BLaER1 (cell line): Measurements from ENCODE around the gene CREM.
"Not testable (repeated sequence)": the region's sequence is repeated elsewhere in the genome, so short reads cannot be mapped to it uniquely, and the experiment has no call there.

Source experiments
- H3K27ac ChIP-seq: shearing (Covaris generic); formaldehyde crosslinking; 2 replicates; pipeline ENCODE4 v1.8.1; 2022
- H3K27me3 ChIP-seq: shearing (Covaris generic); formaldehyde crosslinking; 2 replicates; pipeline ENCODE4 v1.8.1; 2022
- H3K36me3 ChIP-seq: shearing (Covaris generic); formaldehyde crosslinking; 2 replicates; pipeline ENCODE4 v1.8.1; 2022
- H3K4me1 ChIP-seq: shearing (Covaris generic); formaldehyde crosslinking; 2 replicates; pipeline ENCODE4 v1.8.1; 2022
- H3K4me2 ChIP-seq: shearing (Covaris generic); formaldehyde crosslinking; 2 replicates; pipeline ENCODE4 v1.8.1; 2022
- H3K4me3 ChIP-seq: shearing (Covaris generic); formaldehyde crosslinking; 2 replicates; pipeline ENCODE4 v1.8.1; 2022
- H3K9ac ChIP-seq: shearing (Covaris generic); formaldehyde crosslinking; 2 replicates; pipeline ENCODE4 v1.8.1; 2022
- H3K9me3 ChIP-seq: shearing (Covaris generic); formaldehyde crosslinking; 2 replicates; pipeline ENCODE4 v1.8.1; 2022
- H4K20me1 ChIP-seq: shearing (Covaris generic); formaldehyde crosslinking; 2 replicates; pipeline ENCODE4 v1.8.1; 2022
- Cebpa-rat ChIP-seq: shearing (Covaris generic); IDR thresholded peaks from 2 replicates; pipeline ENCODE4 v1.8.1; 2022

The CREM gene

GRCh38 chr10:35126530-35127288 lies at the start of gene CREM:
TSS of gene CREM (plus strand) at chr10:35126846. CDS start at chr10:35137836, 10,990 bp downstream.
- Histone ChIP-seq H3K4me2 (peak within 1 kb of the TSS; percentile 92), H3K9me3 (no peaks in the 10 kb centered on the region), H3K27ac (peak within 1 kb of the TSS; percentile 98), H3K27me3 (no peaks in the 10 kb centered on the region), H3K4me1 (peaks cover 18% of the 10 kb centered on the region), H4K20me1 (no peaks in the 10 kb centered on the region), H3K4me3 (peak within 1 kb of the TSS; percentile 93), H3K36me3 (no peaks in the 10 kb centered on the region), H3K9ac (peak within 1 kb of the TSS; percentile 96)
- no peak for TF ChIP-seq Cebpa-rat

GRCh38 chr10:35079265-35079664 lies 47.4 kb upstream of the CREM start:
- TF ChIP-seq Cebpa-rat: no peak
- Histone ChIP-seq H3K9ac (no peak overlapping the region), H3K27ac (no peak overlapping the region), H3K36me3 (peaks cover 49% of the 10 kb centered on the region), H3K9me3 (peaks cover 15% of the 10 kb centered on the region), H4K20me1 (peaks cover 64% of the 10 kb centered on the region), H3K4me3 (no peak overlapping the region), H3K4me2 (no peak overlapping the region), H3K4me1 (no peaks in the 10 kb centered on the region), H3K27me3 (no peaks in the 10 kb centered on the region)

- Histone ChIP-seq H3K27me3 (no peaks in the 10 kb centered on the region), H3K9ac (no peak overlapping the region), H4K20me1 (peaks cover 59% of the 10 kb centered on the region), H3K36me3 (peaks cover 46% of the 10 kb centered on the region), H3K4me3 (no peak overlapping the region), H3K4me1 (no peaks in the 10 kb centered on the region), H3K27ac (no peak overlapping the region), H3K4me2 (no peak overlapping the region), H3K9me3 (peaks cover 15% of the 10 kb centered on the region)
- TF ChIP-seq Cebpa-rat: no peak
These were observed 46.9 kb upstream of the CREM start for GRCh38 chr10:35079763-35080162.

- peaks cover 15% of the 10 kb centered on the region for H3K9me3 ChIP-seq
- H3K36me3 ChIP-seq: peaks cover 50% of the 10 kb centered on the region
- H3K4me3 ChIP-seq, H3K27ac ChIP-seq, H3K4me1 ChIP-seq, H3K9ac ChIP-seq, H3K4me2 ChIP-seq, H3K27me3 ChIP-seq: not testable (repeated sequence)
- peaks cover 54% of the 10 kb centered on the region for H4K20me1 ChIP-seq
These were observed 46.4 kb upstream of the CREM start for GRCh38 chr10:35080261-35080660.

GRCh38 chr10:35083242-35083641 lies 43.4 kb upstream of the CREM start:
- Histone ChIP-seq H3K4me2 (no peak overlapping the region), H3K27me3 (no peaks in the 10 kb centered on the region), H3K4me3 (no peak overlapping the region), H3K36me3 (peaks cover 60% of the 10 kb centered on the region), H3K9me3 (peaks cover 15% of the 10 kb centered on the region), H3K9ac (no peak overlapping the region), H4K20me1 (peaks cover 51% of the 10 kb centered on the region), H3K4me1 (peaks cover 7% of the 10 kb centered on the region; the same call in 1 of the 2 replicates), H3K27ac (no peak overlapping the region)
- TF ChIP-seq Cebpa-rat: no peak

GRCh38 chr10:35089611-35090161 lies 37.0 kb upstream of the CREM start:
- Histone ChIP-seq H4K20me1 (peaks cover 22% of the 10 kb centered on the region), H3K27ac (peak overlapping the region; percentile 95), H3K9ac (peak overlapping the region; percentile 93), H3K4me1 (peaks cover 26% of the 10 kb centered on the region), H3K4me3 (peak overlapping the region; percentile 89), H3K36me3 (peaks cover 26% of the 10 kb centered on the region), H3K27me3 (no peaks in the 10 kb centered on the region), H3K9me3 (peaks cover 19% of the 10 kb centered on the region), H3K4me2 (peak overlapping the region; percentile 77)
- TF ChIP-seq Cebpa-rat: no peak

GRCh38 chr10:35090162-35090954 lies 36.3 kb upstream of the CREM start, which contains the start of gene CUL2:
TSS of gene CUL2 (minus strand) at chr10:35090341. CDS start at chr10:35071317, 19,024 bp downstream.
- peaks cover 19% of the 10 kb centered on the region for H3K9me3 ChIP-seq
- peak within 1 kb of the TSS; percentile 95 for H3K27ac ChIP-seq
- peak; percentile 94 for TF ChIP-seq Cebpa-rat
- peak within 1 kb of the TSS; percentile 89 for H3K4me3 ChIP-seq
- peak within 1 kb of the TSS; percentile 93 for H3K9ac ChIP-seq
- peaks cover 26% of the 10 kb centered on the region for H3K4me1 ChIP-seq
- peaks cover 19% of the 10 kb centered on the region for H3K36me3 ChIP-seq
- no peaks in the 10 kb centered on the region for H3K27me3 ChIP-seq
- H3K4me2 ChIP-seq: peak within 1 kb of the TSS; percentile 77
- H4K20me1 ChIP-seq: peaks cover 22% of the 10 kb centered on the region

- Histone ChIP-seq H3K9me3 (peaks cover 19% of the 10 kb centered on the region), H3K27me3 (no peaks in the 10 kb centered on the region), H3K27ac (no peak overlapping the region), H3K9ac (no peak overlapping the region), H3K4me3 (no peak overlapping the region), H4K20me1 (peaks cover 7% of the 10 kb centered on the region; the same call in 1 of the 2 replicates), H3K4me2 (no peak overlapping the region), H3K4me1 (peaks cover 26% of the 10 kb centered on the region), H3K36me3 (peaks cover 9% of the 10 kb centered on the region; the same call in 1 of the 2 replicates)
- no peak for TF ChIP-seq Cebpa-rat
These were observed 34.5 kb upstream of the CREM start for GRCh38 chr10:35091994-35092790.

- Histone ChIP-seq H3K27me3 (no peaks in the 10 kb centered on the region), H3K9ac (no peak overlapping the region), H3K4me1 (peaks cover 23% of the 10 kb centered on the region), H3K4me2 (no peak overlapping the region), H4K20me1 (peaks cover 7% of the 10 kb centered on the region; the same call in 1 of the 2 replicates), H3K27ac (no peak overlapping the region), H3K4me3 (no peak overlapping the region), H3K9me3 (peaks cover 19% of the 10 kb centered on the region), H3K36me3 (peaks cover 3% of the 10 kb centered on the region; the same call in 1 of the 2 replicates)
- no peak for TF ChIP-seq Cebpa-rat
These were observed 33.8 kb upstream of the CREM start for GRCh38 chr10:35092851-35093250.
